Measurements from ENCODE around the gene NUAK1.

The NUAK1 gene

DNA sequence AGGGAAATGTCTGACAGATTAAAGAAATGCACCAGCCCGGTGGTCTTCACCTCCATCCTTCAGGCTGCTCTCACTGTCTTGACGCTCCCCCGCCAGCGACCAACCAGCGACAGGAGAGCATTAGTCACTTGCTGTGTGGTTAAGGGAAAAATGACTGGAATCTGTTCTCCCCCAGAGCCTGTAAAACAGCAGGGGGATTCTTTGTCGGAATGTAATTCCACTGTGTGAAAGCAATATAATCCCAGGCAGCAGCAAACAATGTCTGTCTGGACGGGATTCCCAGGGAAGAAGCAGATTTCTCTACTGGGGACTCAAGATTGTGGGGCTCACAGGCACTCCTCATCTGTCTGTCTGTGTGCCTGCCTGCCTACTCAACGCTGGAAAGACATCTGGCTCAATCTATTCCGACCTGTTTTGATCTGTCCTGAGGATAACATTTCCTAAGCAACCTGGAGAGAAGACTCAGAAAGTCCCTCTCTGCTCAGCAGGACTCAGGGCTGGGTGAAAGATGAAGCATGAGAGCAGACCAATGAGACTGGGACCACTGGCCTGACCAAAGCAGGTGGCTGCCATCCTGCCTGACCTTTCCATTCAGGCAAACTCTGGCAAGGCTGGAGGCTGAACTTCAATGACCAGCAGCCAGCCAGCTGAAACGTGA lies 54.6 kb downstream of the NUAK1 start:
- DNase-seq (ENCODE audit: low read depth in 4 of 4, low spot score in 1 of 4) = no peak

DNA sequence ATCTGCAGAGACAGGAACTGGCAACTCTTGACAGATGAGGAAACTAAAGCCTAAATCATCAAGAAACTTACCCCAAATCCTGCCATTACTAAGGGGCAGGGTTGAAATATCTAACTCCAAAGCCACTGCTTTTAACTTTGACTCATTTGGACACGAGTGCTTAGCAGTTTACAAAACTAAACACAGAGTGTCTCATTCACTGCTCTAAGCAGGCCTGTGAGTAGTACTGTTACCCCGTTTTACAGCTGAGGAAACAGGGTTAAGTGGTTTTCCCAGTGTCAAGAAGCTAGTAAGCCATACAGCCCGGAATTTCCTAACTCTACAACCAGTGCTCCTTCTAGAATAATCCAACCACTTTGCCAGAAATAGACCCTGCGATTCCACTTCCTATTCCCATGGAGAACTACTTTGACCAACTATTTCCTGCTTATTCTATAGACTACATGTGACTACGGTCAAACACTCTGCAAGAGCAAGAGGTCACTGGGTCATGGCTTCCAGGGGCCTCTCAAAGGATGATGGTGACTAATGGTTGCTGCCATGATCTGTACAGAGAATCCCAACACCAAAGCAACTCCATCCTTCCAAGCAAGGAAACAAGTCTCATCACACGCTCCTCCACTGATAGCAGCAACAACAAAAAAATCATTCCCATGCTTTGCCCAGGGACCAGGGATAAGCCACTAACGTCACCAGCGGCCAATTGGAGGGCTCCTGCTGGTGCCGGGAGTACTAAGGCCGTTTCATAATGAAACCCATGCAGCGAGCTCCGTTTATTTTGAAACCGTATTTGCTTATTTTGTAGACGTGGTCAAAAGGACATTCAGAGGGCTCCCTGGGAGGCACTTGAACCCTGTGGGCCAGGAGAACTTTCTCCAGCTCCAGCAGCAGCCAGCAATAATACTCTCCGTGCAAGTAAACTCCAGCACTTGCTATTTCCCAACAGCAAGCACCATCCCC lies 56.3 kb downstream of the NUAK1 start:
- DNase-seq (ENCODE audit: low read depth in 4 of 4, low spot score in 1 of 4) = no peak

DNA sequence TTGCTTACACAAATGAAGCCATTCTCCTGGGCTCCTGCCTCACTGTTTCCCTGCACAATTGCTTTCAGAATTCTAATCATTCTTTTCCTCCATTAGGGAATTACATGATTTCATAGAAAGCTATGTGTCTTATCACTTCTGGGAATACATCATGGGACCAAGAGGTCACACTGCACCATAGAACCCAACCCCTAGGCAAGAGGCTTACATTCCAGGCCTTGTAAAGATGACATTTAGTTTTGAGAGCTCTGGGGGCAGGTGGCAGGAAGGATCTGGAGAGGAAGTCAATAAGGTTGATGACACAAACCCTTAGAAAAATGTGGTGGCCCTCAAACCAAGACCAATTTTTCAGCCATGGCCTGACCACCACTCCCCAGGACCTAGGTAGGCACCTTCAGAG lies 57.1 kb downstream of the NUAK1 start:
- DNase-seq (ENCODE audit: low read depth in 4 of 4, low spot score in 1 of 4) = no peak

DNA sequence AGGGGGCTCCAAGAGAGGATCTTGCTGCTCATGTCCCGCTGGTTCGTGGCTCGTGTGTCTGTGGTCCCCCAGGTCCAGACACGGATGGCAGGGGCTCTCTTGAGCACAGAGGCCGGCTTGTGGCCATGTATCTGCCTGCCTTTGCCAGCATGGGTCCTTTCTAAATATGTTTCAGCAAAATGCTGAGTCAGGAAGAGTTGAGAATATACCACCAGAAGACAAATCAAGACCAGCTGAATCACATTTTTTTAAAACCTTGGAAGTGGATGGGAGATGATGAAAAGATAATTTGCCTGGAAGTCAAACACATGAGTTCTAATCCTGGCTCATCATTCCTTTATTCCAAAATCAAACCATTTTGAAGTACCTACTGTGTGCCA lies 58.0 kb downstream of the NUAK1 start:
- DNase-seq (ENCODE audit: low read depth in 4 of 4, low spot score in 1 of 4) = no peak

DNA sequence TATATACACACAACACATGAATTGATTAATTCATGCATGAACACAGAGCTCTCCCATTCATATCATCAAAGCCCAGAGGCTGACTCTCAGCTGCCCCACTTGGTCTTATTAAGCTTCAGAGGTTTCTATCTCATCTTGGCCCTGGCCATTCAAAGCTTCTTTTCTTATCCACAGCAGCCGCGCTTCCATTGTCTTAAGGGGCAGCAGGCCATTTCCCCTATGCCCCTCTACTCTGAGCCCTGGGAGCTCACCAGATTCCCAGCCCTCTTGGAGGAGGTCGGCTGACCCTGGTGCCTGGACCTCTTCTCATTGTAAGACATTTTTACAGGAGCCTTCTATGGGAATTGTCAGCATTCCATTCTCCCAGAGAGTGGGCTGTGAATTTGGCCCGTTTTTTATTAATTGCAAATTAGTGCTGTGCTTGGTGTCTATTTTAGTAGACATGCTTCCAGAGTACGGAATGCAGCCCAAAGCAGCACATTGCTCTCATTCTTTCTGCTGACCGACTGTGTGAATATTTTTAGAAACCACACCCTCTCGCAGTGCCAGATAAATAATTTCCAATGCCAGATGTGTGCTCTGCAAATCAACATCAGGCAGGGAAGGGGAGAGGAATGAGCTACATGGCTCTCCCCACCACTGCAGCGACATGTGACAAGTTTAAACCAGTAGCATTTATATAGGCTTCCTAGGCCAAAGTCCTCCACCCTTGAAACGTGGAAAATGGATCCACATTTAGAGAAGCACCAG lies 58.5 kb downstream of the NUAK1 start:
- DNase-seq (ENCODE audit: low read depth in 4 of 4, low spot score in 1 of 4) = no peak

DNA sequence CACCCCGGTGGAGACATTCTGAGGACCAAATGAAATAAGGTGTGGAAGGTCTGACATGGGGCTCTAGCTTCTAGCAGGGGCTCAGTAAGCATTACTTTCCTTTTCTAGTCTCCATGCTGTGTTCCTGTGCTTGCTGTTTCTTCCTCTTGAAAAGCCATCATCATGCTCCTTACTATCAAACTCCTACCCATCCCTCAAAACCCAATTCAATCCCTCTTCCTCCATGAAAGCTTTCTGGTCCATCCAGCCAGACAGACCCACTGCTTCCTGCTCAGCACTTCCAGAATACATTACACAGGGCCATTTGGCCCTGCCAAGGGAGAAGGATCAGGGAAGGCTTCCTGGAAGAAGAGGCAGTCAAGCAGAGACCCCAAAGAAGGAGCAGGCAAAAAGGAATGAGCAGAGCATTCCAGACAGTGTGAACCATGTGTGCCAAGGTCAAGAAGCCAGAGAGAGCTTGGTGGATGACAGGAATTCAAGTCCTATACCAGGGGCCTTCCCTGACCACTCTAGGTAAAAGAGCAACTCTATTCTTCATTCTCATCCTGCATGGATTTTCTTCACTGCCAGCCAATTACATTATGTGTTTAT lies 59.5 kb downstream of the NUAK1 start:
- no peak for DNase-seq (ENCODE audit: low read depth in 4 of 4, low spot score in 1 of 4)

DNA sequence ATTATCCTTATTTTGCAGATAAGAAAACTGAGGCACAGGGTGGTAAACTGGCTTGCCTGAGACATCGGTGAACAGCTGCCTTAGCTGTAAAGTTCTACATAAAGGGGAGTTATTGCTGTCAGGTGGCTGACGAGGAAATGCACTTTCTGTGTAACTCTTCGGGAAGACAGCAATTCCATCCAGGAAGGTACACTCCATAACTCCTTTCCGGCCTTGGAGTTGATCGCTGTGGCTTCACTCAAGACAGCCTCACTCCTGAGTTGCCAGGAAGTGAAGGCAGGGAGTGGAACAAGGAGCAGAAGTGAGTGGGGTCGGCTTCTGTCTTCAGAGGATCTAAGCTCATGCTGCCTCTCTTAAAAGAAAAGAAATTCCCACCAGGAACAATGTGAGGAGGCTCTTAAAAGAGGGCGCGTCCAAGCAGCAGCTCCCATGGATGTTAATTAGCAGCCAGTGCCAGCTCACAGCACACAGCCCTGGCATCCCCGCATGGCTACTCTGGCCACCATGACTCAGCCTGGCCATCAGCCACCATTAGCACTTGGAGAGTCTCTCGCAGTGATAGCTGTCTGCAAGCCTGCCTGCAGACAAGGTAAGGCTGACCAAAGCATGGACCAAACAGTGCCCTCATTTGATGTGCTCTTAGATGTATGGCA lies 60.3 kb downstream of the NUAK1 start:
- no peak for DNase-seq (ENCODE audit: low read depth in 4 of 4, low spot score in 1 of 4)

DNA sequence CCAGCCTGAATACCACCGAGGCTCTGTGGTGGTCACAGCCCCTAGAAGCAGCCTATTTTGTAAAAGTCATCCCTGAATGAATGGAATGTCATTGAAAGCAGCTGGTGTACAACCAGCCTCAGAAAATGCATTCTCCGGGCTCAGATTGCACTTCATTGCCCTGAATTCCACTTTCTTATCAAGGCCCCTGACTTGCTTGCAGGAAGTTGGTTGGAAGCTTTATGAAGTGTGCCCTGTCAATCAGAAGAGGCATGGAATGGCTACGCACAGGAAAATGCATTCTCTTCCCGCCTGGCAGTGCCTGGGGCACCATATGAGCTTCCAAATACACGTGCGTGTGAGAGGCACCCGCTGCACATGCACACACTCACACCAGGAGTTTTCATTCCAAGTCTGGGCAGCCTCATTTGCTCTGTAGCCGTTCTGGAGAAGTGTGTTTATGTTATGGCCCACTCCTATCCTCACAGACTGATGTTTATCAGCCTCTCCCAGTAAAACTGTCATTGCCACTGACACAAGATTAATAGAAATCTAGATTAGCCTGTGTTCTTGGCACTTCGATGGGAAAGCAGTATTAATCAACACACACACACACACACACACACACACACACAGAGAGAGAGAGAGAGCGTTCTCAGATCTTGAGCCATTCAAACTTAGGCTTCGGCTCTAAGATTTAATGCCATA lies 63.9 kb downstream of the NUAK1 start:
- DNase-seq (ENCODE audit: low read depth in 4 of 4, low spot score in 1 of 4) = no peak

DNA sequence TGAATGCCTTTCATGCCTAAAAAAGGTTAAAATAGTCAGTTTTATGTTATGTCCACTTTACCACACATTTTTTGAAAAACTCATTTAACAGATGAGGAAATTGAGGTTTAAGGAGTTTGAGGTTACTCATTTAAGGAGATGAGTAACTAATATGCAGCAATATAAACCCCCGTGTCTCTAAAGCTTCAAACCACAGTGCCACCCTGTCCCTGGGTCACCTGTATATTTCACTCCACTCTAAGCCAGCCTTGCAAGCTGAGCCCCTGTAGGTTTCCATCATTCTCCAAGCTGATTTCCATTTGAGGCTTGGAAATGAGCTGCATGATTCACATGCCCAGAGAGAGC lies 64.4 kb downstream of the NUAK1 start:
- no peak for DNase-seq (ENCODE audit: low read depth in 4 of 4, low spot score in 1 of 4)

DNA sequence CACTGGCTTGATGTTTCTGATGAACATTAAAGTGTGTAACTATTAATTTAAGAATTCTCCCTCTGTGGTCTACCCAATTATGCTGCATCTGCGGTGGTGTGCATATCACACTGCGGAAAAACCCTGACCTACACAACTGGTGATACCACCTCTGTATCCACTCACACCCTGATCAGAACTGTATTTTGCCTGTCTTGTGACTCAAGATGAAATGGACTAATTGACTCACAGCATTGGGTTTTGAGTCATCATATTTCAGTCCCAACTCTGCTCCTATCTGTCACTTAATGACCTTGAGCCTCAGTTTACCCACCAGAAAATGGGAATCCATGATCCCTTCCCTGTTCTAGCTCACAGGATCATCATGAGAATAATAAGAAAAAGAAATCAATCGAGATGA lies 65.6 kb downstream of the NUAK1 start:
- DNase-seq (ENCODE audit: low read depth in 4 of 4, low spot score in 1 of 4) = no peak

DNA sequence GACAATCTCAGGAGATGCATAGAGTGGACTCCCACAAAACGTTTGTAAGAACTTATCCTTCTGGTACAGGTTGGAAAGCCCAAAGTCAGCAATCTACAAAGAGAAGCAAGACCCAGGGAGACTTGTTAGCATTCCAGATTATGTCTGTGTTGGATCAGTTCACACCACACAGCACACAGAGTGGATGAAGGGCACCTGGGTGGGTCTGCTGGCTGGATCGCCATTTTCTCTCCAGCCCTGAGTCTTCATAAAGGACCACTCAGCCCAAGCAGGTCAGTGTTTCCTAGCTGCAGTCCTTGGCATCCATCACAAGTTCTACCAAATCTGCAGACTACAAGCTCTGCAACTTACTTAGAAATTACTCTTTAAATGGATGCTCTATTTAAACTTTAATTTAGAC lies 66.0 kb downstream of the NUAK1 start:
- DNase-seq (ENCODE audit: low read depth in 4 of 4, low spot score in 1 of 4) = no peak

DNA sequence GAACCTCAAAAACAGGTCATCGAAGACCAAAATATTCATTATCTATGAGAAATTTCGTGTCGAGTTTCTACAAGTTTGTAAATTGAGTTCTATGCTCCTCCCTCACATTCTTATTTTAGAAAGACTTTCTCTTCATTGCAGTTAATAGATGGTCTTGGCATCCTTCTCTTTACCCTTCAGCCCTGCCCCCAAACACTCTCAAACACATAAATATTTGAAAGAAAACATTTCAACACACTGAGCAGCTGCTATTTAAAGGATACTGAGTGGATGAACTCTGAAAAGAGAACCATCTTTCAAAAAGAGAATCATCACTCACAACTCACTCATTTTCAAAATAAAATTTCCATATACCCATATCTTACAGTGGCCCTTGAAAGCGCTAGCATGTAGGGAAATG lies 67.1 kb downstream of the NUAK1 start:
- DNase-seq (ENCODE audit: low read depth in 4 of 4, low spot score in 1 of 4) = no peak

DNA sequence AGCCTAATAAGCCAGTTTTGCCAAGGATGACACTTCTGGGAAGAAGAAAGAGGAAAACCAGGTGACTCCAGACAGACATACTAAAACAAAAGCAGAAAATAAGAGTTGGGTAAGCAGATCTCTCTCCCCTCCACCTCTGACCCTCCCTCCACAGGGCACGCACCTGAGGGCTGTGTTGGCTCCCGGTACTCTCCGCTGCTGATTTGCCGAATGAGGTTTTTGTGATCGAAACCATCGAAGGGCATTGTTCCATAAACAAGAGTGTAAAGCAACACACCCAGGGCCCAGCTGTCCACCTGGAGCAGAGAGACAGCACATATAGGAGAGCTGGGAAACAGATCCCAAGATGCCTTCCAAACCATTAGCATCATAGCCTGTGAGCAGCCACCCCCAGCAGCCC lies 68.1 kb downstream of the NUAK1 start:
- no peak for DNase-seq (ENCODE audit: low read depth in 4 of 4, low spot score in 1 of 4)

DNA sequence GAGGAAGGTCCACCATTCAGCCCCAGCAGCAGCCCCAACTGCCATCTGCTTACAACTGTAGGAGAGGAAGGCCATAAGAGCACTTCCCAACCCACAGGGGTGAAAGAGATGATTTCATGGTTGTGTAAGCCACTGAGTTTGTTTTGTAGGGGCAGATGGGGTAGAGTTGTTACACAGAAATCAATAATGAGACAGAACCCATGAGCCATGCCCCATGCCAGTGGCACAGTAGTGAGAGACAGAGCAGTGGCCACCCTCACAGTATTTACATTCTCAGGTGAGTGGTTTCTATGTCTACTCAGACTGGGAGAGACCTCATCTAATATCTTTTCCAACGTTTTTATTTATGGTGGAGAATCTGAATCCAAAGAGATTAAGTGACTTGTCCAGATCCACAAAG lies 68.6 kb downstream of the NUAK1 start:
- DNase-seq (ENCODE audit: low read depth in 4 of 4, low spot score in 1 of 4) = no peak

DNA sequence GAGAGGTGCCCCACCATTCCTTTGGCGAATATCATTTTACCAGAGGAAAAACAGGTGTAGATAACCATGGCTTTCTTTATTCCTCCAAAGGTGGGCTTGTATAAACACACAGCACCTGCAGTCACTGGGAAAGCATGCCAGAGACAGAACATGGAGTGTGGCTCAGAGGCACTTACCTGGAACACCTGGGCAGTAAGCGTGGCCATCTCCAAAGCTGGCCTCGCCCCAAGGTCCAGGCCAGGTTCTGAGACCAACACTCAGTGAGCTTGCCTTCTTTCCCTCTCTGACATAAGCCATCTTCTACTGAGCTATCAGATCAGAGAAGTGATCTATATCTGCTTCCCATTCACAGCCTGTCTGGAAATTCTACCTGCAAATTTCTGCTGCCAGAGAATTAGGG lies 70.5 kb downstream of the NUAK1 start:
- no peak for DNase-seq (ENCODE audit: low read depth in 4 of 4, low spot score in 1 of 4)

DNA sequence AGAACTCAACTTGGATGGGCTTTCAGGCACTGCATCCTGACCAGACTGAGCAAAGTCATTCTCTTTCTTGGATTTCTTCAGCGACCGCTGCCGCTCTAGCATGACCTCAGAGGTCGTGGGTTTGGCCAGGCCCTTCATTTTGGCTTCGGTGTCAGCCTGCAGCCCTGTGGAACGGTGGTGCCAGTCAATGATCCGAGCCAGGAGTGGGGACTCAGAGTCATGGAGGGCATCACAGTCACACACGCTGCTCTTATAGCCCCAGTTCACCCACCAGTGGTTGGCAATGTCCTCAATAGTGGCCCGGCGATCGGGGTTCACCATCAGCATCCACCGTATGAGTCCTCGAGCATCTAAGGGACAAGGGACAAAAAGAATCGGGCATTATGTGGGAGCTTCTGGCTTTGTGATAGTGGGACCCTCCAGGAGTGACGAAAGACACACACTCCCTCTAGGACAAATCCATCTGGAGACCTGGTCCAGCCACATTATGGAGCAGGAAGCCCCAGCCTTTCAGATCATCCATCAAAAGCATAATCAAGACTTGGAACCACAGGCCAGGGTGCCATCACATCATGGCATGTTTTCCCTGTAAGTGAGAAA lies 71.0 kb downstream of the NUAK1 start:
- no peak for DNase-seq (ENCODE audit: low read depth in 4 of 4, low spot score in 1 of 4)

DNA sequence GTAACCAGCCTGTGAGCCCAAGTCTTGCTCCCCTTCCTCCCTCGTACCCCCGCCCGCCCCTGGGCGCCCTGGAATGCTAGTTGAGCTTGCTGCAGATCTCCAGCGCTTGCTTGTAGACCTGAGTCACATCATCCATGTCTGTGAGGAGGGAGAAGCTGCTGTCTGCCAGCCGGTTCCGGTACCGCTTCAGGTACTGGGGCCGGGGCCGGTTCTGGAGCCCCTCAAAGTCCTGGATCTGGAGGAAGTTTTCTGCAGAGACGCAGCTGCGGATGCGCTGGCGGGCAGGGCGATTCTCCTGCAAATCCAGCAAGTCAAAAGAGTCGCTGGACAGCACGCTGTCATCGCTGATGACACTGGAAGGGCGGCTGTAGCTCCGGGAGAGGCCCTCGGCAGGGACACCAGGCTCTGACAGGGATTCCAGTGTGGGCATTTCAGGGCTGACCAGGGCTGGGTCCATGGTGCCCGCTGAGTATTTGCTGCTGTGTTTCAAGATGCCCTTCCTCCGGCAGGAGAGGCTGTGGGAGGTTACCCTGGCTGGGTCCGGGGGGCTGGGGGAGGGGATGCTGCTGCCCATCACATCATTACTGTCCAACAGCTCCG lies 71.9 kb downstream of the NUAK1 start:
- DNase-seq (ENCODE audit: low read depth in 4 of 4, low spot score in 1 of 4) = no peak

DNA sequence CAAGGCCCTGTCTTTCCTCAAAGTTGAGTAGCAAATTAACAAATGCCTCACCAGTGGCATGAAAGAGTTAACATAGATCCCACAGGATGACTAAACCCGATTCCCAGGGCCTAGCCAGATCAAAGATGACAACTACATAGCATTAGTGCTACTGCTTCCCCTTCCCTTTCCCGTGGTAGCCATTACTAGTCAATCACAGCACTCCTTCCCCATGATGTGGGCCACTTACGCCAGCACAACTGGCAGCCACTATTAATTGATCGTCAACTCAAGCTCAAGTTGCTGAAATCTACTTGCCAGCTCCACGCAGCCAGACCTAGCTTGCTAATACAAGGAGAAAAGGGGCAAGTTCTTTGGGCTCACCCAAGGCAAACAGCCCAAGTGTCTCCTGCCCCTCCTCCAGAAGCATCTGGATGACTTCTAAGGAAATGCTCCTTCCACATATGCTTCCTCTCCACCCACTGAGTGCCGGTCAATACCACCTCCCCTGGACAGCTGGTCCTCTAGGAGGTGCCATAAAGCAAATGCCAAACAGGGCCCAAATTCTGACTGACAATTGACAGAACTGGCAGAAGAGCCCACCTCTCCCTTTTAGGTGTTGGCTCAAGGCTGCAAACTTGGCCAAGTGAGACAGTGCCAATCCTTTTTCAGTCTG lies 72.6 kb downstream of the NUAK1 start:
- no peak for DNase-seq (ENCODE audit: low read depth in 4 of 4, low spot score in 1 of 4)

DNA sequence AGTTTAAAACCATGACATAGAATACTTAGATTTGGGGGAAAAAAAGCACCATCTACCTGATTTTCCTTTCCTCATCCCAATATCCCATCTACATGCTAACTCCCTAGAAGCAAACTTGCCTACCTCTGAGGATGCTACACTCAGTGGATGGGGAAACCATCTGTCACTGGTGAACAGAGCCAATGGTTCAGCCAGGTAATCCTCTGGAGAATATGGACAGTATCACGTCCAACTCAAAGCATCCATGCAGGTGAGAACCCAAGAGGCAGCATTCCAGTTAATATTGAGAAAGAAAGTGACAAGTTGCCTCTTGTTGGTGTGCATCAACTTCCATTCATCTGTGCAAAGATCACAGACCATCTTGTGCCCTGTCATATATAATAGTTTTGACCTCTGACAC lies 73.2 kb downstream of the NUAK1 start:
- DNase-seq (ENCODE audit: low read depth in 4 of 4, low spot score in 1 of 4) = no peak

DNA sequence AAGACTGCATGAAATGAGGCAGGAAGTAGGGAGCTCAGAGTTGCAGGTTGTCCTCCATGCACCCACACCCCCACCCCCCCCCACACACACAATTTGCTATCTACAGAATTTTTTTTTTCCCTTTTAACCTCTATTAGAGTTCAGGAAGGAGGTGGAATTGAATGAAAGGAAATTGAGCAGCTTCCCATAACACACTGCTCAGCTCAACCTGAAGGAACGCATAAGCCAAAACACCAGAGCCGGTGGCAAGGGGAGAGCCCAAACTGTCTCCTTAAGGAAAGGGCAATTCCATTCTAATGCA lies 74.1 kb downstream of the NUAK1 start:
- DNase-seq (ENCODE audit: low read depth in 4 of 4, low spot score in 1 of 4) = no peak

Data from stimulated activated CD4-positive, alpha-beta T cell treated with anti-CD3 and anti-CD28 coated beads, Interleukin-1b, Interleukin-23, amount 100 ng/mL, for 24 hours (primary cell).